ENCODE data around the gene MAGI3.

Gene MAGI3

DNA sequence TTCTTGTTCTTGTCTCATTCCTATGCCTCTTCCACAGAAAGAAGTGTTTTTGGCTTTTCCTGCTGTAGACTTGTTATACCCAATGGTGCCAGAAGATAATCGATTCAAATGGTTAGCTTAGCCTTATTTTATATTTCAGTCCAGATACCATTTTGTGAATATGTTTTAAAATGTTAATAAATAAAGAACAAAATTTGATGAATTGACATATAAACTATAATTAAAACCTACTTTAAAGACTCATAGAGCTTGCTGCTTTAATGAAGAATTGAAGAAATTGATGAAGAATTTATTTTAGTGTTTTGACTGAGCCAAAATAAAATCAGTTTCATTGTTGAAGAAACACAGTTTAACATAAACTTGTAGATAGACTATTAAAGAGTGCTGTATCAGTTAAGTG is 152.8 kb downstream of the MAGI3 start:
- H2AFZ ChIP-seq (ENCODE audit: low read length), result no peak overlapping the region

DNA sequence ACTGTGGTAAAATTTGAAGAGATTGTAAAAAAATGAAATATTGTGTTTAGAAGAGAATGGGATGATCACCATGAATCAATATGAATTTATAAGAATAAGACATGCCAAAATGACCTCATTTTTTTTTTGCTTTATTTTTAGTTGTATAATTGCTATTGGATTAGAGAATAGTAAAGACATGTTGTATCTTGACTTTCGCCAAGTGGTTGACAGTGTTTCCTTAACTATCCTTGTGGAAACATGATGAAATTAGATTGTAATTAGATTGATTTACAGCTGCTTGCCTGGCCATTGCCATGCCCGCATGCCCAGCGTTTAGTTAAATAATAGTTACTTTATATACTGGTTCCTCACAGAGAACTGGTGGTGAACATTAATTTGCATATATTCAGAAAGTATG is 154.9 kb downstream of the MAGI3 start:
- Histone ChIP-seq H3K9ac (ENCODE audit: low read length) (no peak overlapping the region), H3K9me2 (ENCODE audit: low read depth, low read length) (no peaks in the 10 kb centered on the region), H3K9me3 (ENCODE audit: low read length) (no peaks in the 10 kb centered on the region), H3K36me3 (ENCODE audit: insufficient read depth, low read length) (no peaks in the 10 kb centered on the region), H3F3A (ENCODE audit: insufficient read depth, low read length) (no peaks in the 10 kb centered on the region), H2AFZ (ENCODE audit: low read length) (no peak overlapping the region), H3K27ac (ENCODE audit: low read depth, low read length, poor library complexity, severe bottlenecking) (no peak overlapping the region), H3K4me2 (ENCODE audit: low read length) (no peak overlapping the region), H3K27me3 (ENCODE audit: insufficient read depth, low read length) (no peaks in the 10 kb centered on the region), H3K79me2 (ENCODE audit: insufficient read depth, low read length) (no peaks in the 10 kb centered on the region), H4K20me1 (ENCODE audit: insufficient read depth, low read length) (no peaks in the 10 kb centered on the region), H3K4me1 (ENCODE audit: insufficient read depth, low read length, severe bottlenecking) (no peaks in the 10 kb centered on the region), H3K4me3 (ENCODE audit: low read depth, low read length, poor library complexity, severe bottlenecking) (no peak overlapping the region)
- TF ChIP-seq EZH2 (IDR thresholded peaks at IDR 0.05; ENCODE audit: borderline replicate concordance, low read length), result no peak
- TF ChIP-seq, protein P1, sequence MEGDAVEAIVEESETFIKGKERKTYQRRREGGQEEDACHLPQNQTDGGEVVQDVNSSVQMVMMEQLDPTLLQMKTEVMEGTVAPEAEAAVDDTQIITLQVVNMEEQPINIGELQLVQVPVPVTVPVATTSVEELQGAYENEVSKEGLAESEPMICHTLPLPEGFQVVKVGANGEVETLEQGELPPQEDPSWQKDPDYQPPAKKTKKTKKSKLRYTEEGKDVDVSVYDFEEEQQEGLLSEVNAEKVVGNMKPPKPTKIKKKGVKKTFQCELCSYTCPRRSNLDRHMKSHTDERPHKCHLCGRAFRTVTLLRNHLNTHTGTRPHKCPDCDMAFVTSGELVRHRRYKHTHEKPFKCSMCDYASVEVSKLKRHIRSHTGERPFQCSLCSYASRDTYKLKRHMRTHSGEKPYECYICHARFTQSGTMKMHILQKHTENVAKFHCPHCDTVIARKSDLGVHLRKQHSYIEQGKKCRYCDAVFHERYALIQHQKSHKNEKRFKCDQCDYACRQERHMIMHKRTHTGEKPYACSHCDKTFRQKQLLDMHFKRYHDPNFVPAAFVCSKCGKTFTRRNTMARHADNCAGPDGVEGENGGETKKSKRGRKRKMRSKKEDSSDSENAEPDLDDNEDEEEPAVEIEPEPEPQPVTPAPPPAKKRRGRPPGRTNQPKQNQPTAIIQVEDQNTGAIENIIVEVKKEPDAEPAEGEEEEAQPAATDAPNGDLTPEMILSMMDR (IDR thresholded peaks at IDR 0.05; ENCODE audit: low read length), result no peak

More for the DNA sequence above, 152.8 kb downstream of the MAGI3 start:
- no peaks in the 10 kb centered on the region for H3K79me2 ChIP-seq (ENCODE audit: insufficient read depth, low read length)
- TF ChIP-seq, protein P1 (IDR thresholded peaks at IDR 0.05; ENCODE audit: low read length), result no peak
- TF ChIP-seq EZH2 (IDR thresholded peaks at IDR 0.05; ENCODE audit: borderline replicate concordance, low read length), result no peak
- H3K9ac ChIP-seq (ENCODE audit: low read length), result no peak overlapping the region
- no peaks in the 10 kb centered on the region for H3K9me2 ChIP-seq (ENCODE audit: low read depth, low read length)
- no peak overlapping the region for H3K4me2 ChIP-seq (ENCODE audit: low read length)
- no peak overlapping the region for H3K27ac ChIP-seq (ENCODE audit: low read depth, low read length, poor library complexity, severe bottlenecking)
- H3K27me3 ChIP-seq (ENCODE audit: insufficient read depth, low read length), result no peaks in the 10 kb centered on the region
- H3K36me3 ChIP-seq (ENCODE audit: insufficient read depth, low read length), result no peaks in the 10 kb centered on the region
- no peaks in the 10 kb centered on the region for H3F3A ChIP-seq (ENCODE audit: insufficient read depth, low read length)
- no peak overlapping the region for H3K4me3 ChIP-seq (ENCODE audit: low read depth, low read length, poor library complexity, severe bottlenecking)
- no peaks in the 10 kb centered on the region for H3K4me1 ChIP-seq (ENCODE audit: insufficient read depth, low read length, severe bottlenecking)
- H3K9me3 ChIP-seq (ENCODE audit: low read length), result no peaks in the 10 kb centered on the region
- H4K20me1 ChIP-seq (ENCODE audit: insufficient read depth, low read length), result no peaks in the 10 kb centered on the region

DNA sequence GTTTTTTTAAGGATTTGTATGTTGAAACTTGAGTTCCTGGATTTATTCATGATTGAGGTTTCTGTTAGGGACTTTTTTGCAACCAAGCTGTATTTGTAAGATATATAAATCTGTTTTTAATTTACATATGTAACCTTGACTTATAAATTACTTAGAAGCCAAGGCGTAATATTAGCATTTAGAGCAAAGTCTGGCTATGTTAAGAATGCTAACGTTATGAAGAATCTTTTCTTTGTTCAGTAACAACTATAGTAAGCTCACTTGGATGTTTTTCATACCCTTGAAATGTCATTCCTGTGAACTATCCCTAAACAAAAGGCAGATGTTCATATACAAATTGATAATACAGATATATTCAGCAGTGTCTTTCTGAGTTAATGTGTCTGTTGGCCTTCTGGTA is 155.3 kb downstream of the MAGI3 start:
- no peaks in the 10 kb centered on the region for H3K4me1 ChIP-seq (ENCODE audit: insufficient read depth, low read length, severe bottlenecking)

More for the DNA sequence above, 155.3 kb downstream of the MAGI3 start:
- H3K4me2 ChIP-seq (ENCODE audit: low read length), result no peak overlapping the region
- H3K27me3 ChIP-seq (ENCODE audit: insufficient read depth, low read length), result no peaks in the 10 kb centered on the region
- no peaks in the 10 kb centered on the region for H3K36me3 ChIP-seq (ENCODE audit: insufficient read depth, low read length)
- no peaks in the 10 kb centered on the region for H3K9me3 ChIP-seq (ENCODE audit: low read length)
- no peak overlapping the region for H3K9ac ChIP-seq (ENCODE audit: low read length)
- TF ChIP-seq, protein P1 (IDR thresholded peaks at IDR 0.05; ENCODE audit: low read length), result no peak
- TF ChIP-seq EZH2 (IDR thresholded peaks at IDR 0.05; ENCODE audit: borderline replicate concordance, low read length), result no peak
- no peak overlapping the region for H2AFZ ChIP-seq (ENCODE audit: low read length)
- no peaks in the 10 kb centered on the region for H3K79me2 ChIP-seq (ENCODE audit: insufficient read depth, low read length)
- H3K27ac ChIP-seq (ENCODE audit: low read depth, low read length, poor library complexity, severe bottlenecking), result no peak overlapping the region
- no peaks in the 10 kb centered on the region for H3K9me2 ChIP-seq (ENCODE audit: low read depth, low read length)
- H3F3A ChIP-seq (ENCODE audit: insufficient read depth, low read length), result no peaks in the 10 kb centered on the region
- H4K20me1 ChIP-seq (ENCODE audit: insufficient read depth, low read length), result no peaks in the 10 kb centered on the region
- no peak overlapping the region for H3K4me3 ChIP-seq (ENCODE audit: low read depth, low read length, poor library complexity, severe bottlenecking)

Measured in OCI-LY1 (cell line).